Epithelial cell of proximal tubule (primary cell): ENCODE measurements around the gene LYSMD2. TPM values are rescaled to one million over a fixed set of nuclear protein-coding genes. Genes with fewer than 3 reads are reported as not detected.
A peak's percentile ranks its signal among the peaks of the same experiment; 100 is the strongest.

Experiments used
- DNase-seq: peaks from one replicate; pipeline ENCODE4 v3.0.0-alpha.2; 2011; ENCODE audit warnings: low read depth
- H3K4me3 ChIP-seq: 2 replicates; pipeline ENCODE4 v1.5.1; 2011; ENCODE audit warnings: low read depth, mild to moderate bottlenecking, low read length
- CTCF ChIP-seq: conservative IDR thresholded peaks from 2 replicates; pipeline ENCODE4 v1.5.1; 2012; ENCODE audit warnings: low read depth, mild to moderate bottlenecking, low read length
- total RNA-seq: library from RNA; depleted of rRNA; stranded (reverse); fragments of >200 nt; gene quantifications from 2 replicates; pipeline ENCODE4 v1.2.3, GENCODE V29; 2015

Gene LYSMD2
- total RNA-seq, 1 donor from 2014 or later = 1.7 TPM

DNA sequence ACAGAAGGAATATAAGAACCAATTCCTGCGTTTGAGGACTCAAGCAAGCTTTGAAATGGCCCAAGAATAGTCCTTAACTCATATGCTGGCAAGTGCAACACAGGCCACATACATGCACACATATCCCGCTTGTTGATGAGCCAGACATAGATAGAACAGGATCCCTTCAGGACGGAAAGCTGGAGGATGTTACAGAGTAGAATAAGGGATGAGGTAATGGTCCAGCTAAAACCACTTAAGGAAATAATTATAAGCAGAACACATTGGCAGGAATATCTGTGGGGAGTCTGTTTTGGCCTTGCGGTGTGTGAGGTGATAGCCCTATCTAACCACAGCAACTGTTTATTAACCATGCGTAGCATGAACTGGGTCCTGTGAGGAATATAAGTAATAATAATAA is 31.2 kb downstream of the LYSMD2 start:
- no peak for TF ChIP-seq CTCF
- DNase-seq = no peak
- no peak overlapping the region for H3K4me3 ChIP-seq

DNA sequence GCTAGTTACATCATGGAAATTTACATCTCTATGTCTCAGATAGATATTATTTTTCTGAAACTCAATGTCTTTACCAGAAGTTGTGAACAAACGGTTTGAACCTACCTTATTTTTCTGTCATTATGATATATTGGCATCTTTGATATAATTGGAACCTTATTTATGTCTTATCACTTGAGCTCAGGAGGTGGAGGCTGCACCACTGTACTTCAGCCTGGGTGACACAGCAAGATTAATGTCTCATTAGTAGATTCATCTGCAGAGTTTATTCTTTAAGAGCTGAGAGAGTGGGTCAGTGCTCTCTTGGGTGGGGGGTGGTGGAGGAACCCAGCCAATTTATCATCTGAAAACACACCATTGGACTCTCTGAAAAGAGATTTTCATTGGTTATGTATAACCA is 34.7 kb downstream of the LYSMD2 start:
- no peak overlapping the region for H3K4me3 ChIP-seq
- TF ChIP-seq CTCF = no peak
- DNase-seq = no peak

- DNase-seq = no peak
- no peak overlapping the region for H3K4me3 ChIP-seq
- no peak for TF ChIP-seq CTCF
These were observed 38.1 kb downstream of the LYSMD2 start for GRCh38 chr15:51699373-51699772.

- no peak for TF ChIP-seq CTCF
These were observed 40.3 kb downstream of the LYSMD2 start for GRCh38 chr15:51697163-51697562.

GRCh38 chr15:51696566-51696965 is 40.9 kb downstream of the LYSMD2 start:
- no peak for DNase-seq
- no peak overlapping the region for H3K4me3 ChIP-seq
- no peak for TF ChIP-seq CTCF

More at GRCh38 chr15:51697163-51697562, 40.3 kb downstream of the LYSMD2 start:
- no peak overlapping the region for H3K4me3 ChIP-seq
- no peak for DNase-seq

DNA sequence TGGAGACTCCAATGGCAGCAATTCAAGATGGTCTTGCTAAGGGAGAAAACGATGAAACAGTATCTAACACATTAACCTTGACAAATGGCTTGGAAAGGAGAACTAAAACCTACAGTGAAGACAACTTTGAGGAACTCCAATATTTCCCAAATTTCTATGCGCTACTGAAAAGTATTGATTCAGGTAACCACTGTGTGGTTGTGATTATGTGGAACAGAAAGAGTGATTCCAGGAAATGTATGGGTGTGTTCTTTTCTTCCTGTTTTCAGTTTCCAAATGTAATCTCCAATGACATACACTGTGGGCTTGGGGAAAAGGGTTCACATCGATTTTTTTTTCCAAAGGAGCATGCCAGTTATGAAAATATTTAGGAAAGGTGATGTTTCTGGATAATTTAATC is 45.3 kb downstream of the LYSMD2 start:
- TF ChIP-seq CTCF = no peak
- no peak overlapping the region for H3K4me3 ChIP-seq
- DNase-seq = no peak

- peak; percentile 21 for TF ChIP-seq CTCF
- DNase-seq = no peak
- no peak overlapping the region for H3K4me3 ChIP-seq
These were observed 48.6 kb downstream of the LYSMD2 start for GRCh38 chr15:51688863-51689262.
